SU-DHL-6 (cell line): Measurements from ENCODE around the gene ZNF575.

Experiments
- H2AFZ ChIP-seq: fragments of 200-600 bp; sonication (generic); 2 replicates; pipeline ENCODE4 v1.6.1; 2014; ENCODE audit warnings: low read depth, mild to moderate bottlenecking, moderate library complexity, mixed read lengths, antibody characterized with exemption, low read length; ENCODE audit not compliant: severe bottlenecking
- H3F3A ChIP-seq: fragments of 200-600 bp; shearing (Covaris generic); 2 replicates; pipeline ENCODE4 v1.6.0; 2016; ENCODE audit warnings: antibody characterized with exemption, mild to moderate bottlenecking; ENCODE audit not compliant: insufficient read depth
- H3K27ac ChIP-seq: fragments of 200-600 bp; sonication (generic); 2 replicates; pipeline ENCODE4 v1.5.1; 2016; ENCODE audit warnings: low read depth, mild to moderate bottlenecking, low read length, moderate library complexity, mixed read lengths
- H3K27me3 ChIP-seq: fragments of 200-600 bp; sonication (generic), shearing (Covaris generic); 2 replicates; pipeline ENCODE4 v1.6.0; 2014; ENCODE audit warnings: mild to moderate bottlenecking, low read length
- H3K36me3 ChIP-seq: fragments of 200-600 bp; sonication (generic); 2 replicates; pipeline ENCODE4 v1.6.1; 2014; ENCODE audit warnings: mild to moderate bottlenecking, low read length, mixed read lengths
- H3K4me2 ChIP-seq: fragments of 300-600, 200-600 bp; shearing (Covaris generic), sonication (generic); 2 replicates; pipeline ENCODE4 v1.6.0; 2014; ENCODE audit warnings: low read length, low read depth, mild to moderate bottlenecking; ENCODE audit not compliant: poor library complexity, severe bottlenecking
- H3K4me3 ChIP-seq: fragments of 200-600 bp; sonication (generic); 2 replicates; pipeline ENCODE4 v1.5.1; 2014; ENCODE audit warnings: antibody characterized with exemption, low read length, mild to moderate bottlenecking, mixed read lengths; ENCODE audit not compliant: insufficient read depth, poor library complexity, severe bottlenecking
- H3K79me2 ChIP-seq: fragments of 200-600 bp; sonication (generic); 2 replicates; pipeline ENCODE4 v1.6.1; 2014; ENCODE audit warnings: mild to moderate bottlenecking, low read length, moderate library complexity; ENCODE audit not compliant: insufficient read depth
- H3K9ac ChIP-seq: fragments of 200-600 bp; sonication (generic); 2 replicates; pipeline ENCODE4 v1.7.0; 2014; ENCODE audit warnings: mild to moderate bottlenecking, low read length
- H3K9me2 ChIP-seq: fragments of 200-600 bp; sonication (generic); replicated peaks from 2 replicates; pipeline ENCODE4 v1.6.1; 2014; ENCODE audit warnings: low read length; ENCODE audit not compliant: insufficient read depth
- H3K9me3 ChIP-seq: fragments of 200-600 bp; sonication (generic); 2 replicates; pipeline ENCODE4 v1.6.1; 2014; ENCODE audit warnings: low read length, mixed read lengths; ENCODE audit not compliant: insufficient read depth
- H4K20me1 ChIP-seq: fragments of 200-600 bp; sonication (generic); 2 replicates; pipeline ENCODE4 v1.6.1; 2014; ENCODE audit warnings: low read depth, mild to moderate bottlenecking, antibody characterized with exemption, low read length, moderate library complexity, mixed read lengths
- EZH2phosphoT487 ChIP-seq: fragments of 200-600 bp; sonication (generic), shearing (Covaris generic); conservative IDR thresholded peaks from 2 replicates; pipeline ENCODE4 v1.6.1; 2018; ENCODE audit warnings: mild to moderate bottlenecking, antibody characterized with exemption, low read length, moderate library complexity, mixed read lengths
- TF ChIP-seq, protein P1 (sequence below): fragments of 200-600 bp; sonication (generic); IDR thresholded peaks from one replicate; pipeline ENCODE4 v1.5.1; 2017; ENCODE audit warnings: antibody characterized with exemption, mild to moderate bottlenecking, low read length, moderate library complexity; ENCODE audit not compliant: insufficient read depth, poor library complexity, severe bottlenecking

The ZNF575 gene

DNA sequence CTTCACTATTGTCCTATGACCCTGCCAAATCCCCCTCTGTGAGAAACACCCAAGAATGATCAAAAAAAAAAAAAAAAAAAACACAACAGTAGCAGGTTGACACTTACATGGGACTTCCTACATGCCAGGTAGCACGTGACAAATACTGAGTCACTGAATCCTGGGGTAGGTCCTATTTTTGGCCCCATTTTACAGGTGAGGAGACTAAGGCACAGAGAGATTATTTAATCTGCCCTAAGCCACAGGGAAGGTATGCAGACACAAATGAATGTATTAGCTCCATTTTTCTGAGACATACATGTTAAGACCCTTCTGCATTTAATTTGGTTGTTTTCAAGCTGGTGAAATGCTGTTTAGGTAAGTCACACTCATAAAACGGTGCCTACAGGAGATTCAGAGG, 15.7 kb downstream of the ZNF575 start:
- TF ChIP-seq EZH2phosphoT487 = no peak
- TF ChIP-seq, protein P1, sequence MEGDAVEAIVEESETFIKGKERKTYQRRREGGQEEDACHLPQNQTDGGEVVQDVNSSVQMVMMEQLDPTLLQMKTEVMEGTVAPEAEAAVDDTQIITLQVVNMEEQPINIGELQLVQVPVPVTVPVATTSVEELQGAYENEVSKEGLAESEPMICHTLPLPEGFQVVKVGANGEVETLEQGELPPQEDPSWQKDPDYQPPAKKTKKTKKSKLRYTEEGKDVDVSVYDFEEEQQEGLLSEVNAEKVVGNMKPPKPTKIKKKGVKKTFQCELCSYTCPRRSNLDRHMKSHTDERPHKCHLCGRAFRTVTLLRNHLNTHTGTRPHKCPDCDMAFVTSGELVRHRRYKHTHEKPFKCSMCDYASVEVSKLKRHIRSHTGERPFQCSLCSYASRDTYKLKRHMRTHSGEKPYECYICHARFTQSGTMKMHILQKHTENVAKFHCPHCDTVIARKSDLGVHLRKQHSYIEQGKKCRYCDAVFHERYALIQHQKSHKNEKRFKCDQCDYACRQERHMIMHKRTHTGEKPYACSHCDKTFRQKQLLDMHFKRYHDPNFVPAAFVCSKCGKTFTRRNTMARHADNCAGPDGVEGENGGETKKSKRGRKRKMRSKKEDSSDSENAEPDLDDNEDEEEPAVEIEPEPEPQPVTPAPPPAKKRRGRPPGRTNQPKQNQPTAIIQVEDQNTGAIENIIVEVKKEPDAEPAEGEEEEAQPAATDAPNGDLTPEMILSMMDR = no peak
- Histone ChIP-seq H3K9ac (no peak overlapping the region), H3F3A (no peaks in the 10 kb centered on the region), H4K20me1 (no peaks in the 10 kb centered on the region), H3K27ac (no peak overlapping the region), H3K9me2 (no peaks in the 10 kb centered on the region), H3K27me3 (no peaks in the 10 kb centered on the region), H3K4me3 (no peak overlapping the region), H3K4me2 (no peak overlapping the region), H3K36me3 (no peaks in the 10 kb centered on the region), H3K79me2 (no peaks in the 10 kb centered on the region), H3K9me3 (no peaks in the 10 kb centered on the region), H2AFZ (no peak overlapping the region)

DNA sequence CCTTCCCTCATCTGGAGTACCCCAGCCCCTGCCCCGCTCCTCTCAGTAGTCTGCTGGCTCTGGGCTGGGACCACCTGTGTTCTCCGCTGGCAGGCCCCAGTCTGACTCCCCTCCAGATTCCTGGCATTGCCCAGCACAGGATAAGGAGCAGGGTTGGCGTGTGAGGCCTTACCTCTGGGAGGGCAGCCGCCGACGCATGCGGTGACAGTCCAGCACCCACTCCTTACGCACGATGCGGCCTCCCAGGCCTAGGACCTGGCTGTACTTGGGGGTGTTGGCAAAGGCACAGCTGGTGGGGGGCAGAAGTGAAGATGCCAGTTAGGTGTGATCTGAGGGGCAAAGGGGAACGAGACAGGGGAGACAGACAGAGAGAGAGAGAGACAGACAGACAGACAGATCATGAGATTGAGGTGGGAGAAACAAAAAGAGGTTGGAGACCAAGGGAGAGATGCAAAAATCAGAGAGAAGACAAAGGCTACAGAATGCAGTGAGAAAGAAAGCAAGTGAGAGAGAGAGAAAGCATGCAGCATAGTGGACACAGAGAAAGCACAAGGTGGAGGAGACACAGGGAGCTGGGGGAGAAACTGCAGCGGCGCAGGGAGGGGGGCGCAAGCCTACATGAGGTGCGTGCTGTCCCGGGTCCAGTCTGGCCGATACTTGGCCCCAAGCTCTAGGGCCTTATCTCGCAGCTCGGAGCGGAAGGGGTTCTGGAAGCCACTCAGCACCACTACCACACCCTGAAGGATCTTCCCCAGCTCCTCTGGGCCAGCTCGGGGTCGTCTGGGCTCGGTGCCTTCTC, 18.6 kb downstream of the ZNF575 start:
- Histone ChIP-seq H2AFZ (no peak overlapping the region), H3K27ac (no peak overlapping the region), H3K79me2 (no peaks in the 10 kb centered on the region), H3K9me2 (no peaks in the 10 kb centered on the region), H3K36me3 (no peaks in the 10 kb centered on the region), H4K20me1 (no peaks in the 10 kb centered on the region), H3K9ac (no peak overlapping the region), H3K4me3 (no peak overlapping the region), H3K4me2 (no peak overlapping the region), H3K27me3 (no peaks in the 10 kb centered on the region), H3F3A (no peaks in the 10 kb centered on the region), H3K9me3 (no peaks in the 10 kb centered on the region)
- TF ChIP-seq, protein P1 = no peak
- TF ChIP-seq EZH2phosphoT487 = no peak

DNA sequence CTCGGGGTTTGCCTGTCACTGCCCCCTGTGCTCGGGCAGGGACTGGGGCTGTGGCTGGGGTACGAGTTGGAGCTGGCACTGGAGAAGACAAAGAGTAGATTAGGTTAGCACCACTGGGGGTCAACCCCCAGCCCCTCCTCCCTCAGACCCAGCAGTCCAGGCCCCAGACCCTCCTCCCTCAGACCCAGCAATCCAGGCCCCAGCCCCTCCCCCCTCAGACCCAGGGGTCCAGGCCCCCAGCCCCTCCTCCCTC, 19.1 kb downstream of the ZNF575 start:
- no peak overlapping the region for H3K4me3 ChIP-seq
- H3K9me3 ChIP-seq = no peaks in the 10 kb centered on the region
- no peak overlapping the region for H3K9ac ChIP-seq
- H4K20me1 ChIP-seq = no peaks in the 10 kb centered on the region
- no peak overlapping the region for H3K4me2 ChIP-seq
- no peaks in the 10 kb centered on the region for H3K79me2 ChIP-seq
- no peaks in the 10 kb centered on the region for H3K27me3 ChIP-seq
- H3K36me3 ChIP-seq = no peaks in the 10 kb centered on the region
- H3K9me2 ChIP-seq = no peaks in the 10 kb centered on the region
- no peak overlapping the region for H3K27ac ChIP-seq
- no peaks in the 10 kb centered on the region for H3F3A ChIP-seq
- H2AFZ ChIP-seq = no peak overlapping the region
- TF ChIP-seq, protein P1 = no peak
- no peak for TF ChIP-seq EZH2phosphoT487
